Adrenal gland (tissue), 5 donors: Measurements from ENCODE around the gene PTGFRN.

Experiments
- CTCF ChIP-seq, 6 experiments: fragments of 450-650 bp in 4 of 6; fragments of 200-600 bp in 2 of 6; sonication (generic) in 1 of 6; IDR thresholded peaks; 1 replicate in 5 of 6; 2 replicates in 1 of 6; pipeline versions ENCODE4 v1.5.1 to v1.8.0; 2016 to 2021; ENCODE audit warnings: antibody characterized with exemption in 6 of 6, mild to moderate bottlenecking in 2 of 6, moderate library complexity in 1 of 6
- POLR2A ChIP-seq, 2 donors: fragments of 450-650 bp; IDR thresholded peaks; one replicate each; pipeline ENCODE4 v1.6.1; 2017; ENCODE audit warnings: antibody characterized with exemption in 2 of 2, mild to moderate bottlenecking in 2 of 2, moderate library complexity in 1 of 2
- donor health status: DM: no; HTN: no; CAD: no.

GRCh38 chr1:116923421-116923820 is 13.7 kb downstream of the PTGFRN start:
- TF ChIP-seq CTCF (IDR thresholded peaks at IDR 0.05), result no peak
- TF ChIP-seq POLR2A (IDR thresholded peaks at IDR 0.05), result no peak
